HL-60 (cell line): ENCODE measurements around the gene CD4.

Source experiments
- CTCF ChIP-seq: IDR thresholded peaks from one replicate; pipeline ENCODE4 v1.5.1; 2011; ENCODE audit warnings: low read length, control low read depth, inconsistent platforms; ENCODE audit not compliant: insufficient read depth
- POLR2AphosphoS5 ChIP-seq: IDR thresholded peaks from 2 replicates; pipeline ENCODE4 v1.6.1; 2012; ENCODE audit warnings: low read depth

- TF ChIP-seq POLR2AphosphoS5: no peak
- TF ChIP-seq CTCF: no peak
Observed at GRCh38 chr12:6779708-6780432, 9.5 kb upstream of the CD4 start.
